Large intestine (tissue), 3 donors: ENCODE results near the gene TGM2. TPM values are rescaled to one million over a fixed set of nuclear protein-coding genes. Genes with fewer than 3 reads are reported as not detected.

Experiments used
- DNase-seq, 2 donors: peaks; one replicate each; pipeline versions ENCODE4 v3.0.0 to v3.0.0-alpha.2; 2013
- H3K27ac ChIP-seq: one replicate; pipeline ENCODE4 v1.5.1; 2013; ENCODE audit warnings: low read length
- H3K27me3 ChIP-seq: 2 replicates; pipeline ENCODE4 v1.6.1; 2013; ENCODE audit warnings: low read length; ENCODE audit not compliant: control insufficient read depth, insufficient read depth
- H3K36me3 ChIP-seq: 2 replicates; pipeline ENCODE4 v1.6.1; 2013; ENCODE audit warnings: low read length; ENCODE audit not compliant: control insufficient read depth, insufficient read depth
- H3K4me1 ChIP-seq: one replicate; pipeline ENCODE4 v1.6.1; 2013; ENCODE audit warnings: low read length; ENCODE audit not compliant: control insufficient read depth, insufficient read depth
- H3K4me3 ChIP-seq: one replicate; pipeline ENCODE4 v1.5.1; 2013; ENCODE audit warnings: low read length
- H3K9me3 ChIP-seq: one replicate; pipeline ENCODE4 v1.6.1; 2013; ENCODE audit warnings: mild to moderate bottlenecking, low read depth, low read length, moderate library complexity; ENCODE audit not compliant: control insufficient read depth
- WGBS: methylation state at CpG from one replicate; pipeline ENCODE4 v1.1.5; 2013; ENCODE audit warnings: low lambda C conversion rate; ENCODE audit not compliant: insufficient coverage; 5-methylcytosine and 5-hydroxymethylcytosine counted together
- polyA plus RNA-seq: library from polyadenylated mRNA; unstranded; fragments of 120-200 nt; gene quantifications from one replicate; pipeline ENCODE4 v1.2.1, GENCODE V29; 2013

TGM2 gene
- polyA plus RNA-seq, 1 donor = 334 TPM

DNA sequence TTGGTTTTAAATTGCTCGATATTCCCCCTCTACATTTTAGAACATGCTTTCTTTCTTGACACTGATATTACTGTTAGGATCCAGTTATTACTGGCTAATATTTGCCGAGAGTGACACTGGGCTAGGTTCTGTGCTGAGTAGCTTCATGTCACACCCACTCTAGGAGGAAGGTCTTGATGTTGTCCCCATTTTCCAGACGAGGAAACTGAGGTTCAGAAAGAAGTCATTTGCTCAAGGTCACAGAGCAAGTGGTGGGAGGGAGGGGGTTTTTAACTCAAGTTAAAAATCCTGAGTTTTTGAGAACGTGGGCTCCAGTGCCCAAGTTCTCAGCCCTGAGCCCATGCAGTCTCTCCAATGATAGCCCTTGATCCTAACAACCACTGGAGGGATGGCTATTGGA, 18.9 kb downstream of the TGM2 start:
- Histone ChIP-seq H3K4me3 (no peak overlapping the region), H3K27ac (peak overlapping the region; percentile 95), H3K4me1 (peaks cover 82% of the 10 kb centered on the region), H3K36me3 (peaks cover 77% of the 10 kb centered on the region), H3K27me3 (no peaks in the 10 kb centered on the region), H3K9me3 (peaks cover 3% of the 10 kb centered on the region)
- WGBS = 89% methylated on average over 1 of the region's 4 CpGs
- DNase-seq = no peak

DNA sequence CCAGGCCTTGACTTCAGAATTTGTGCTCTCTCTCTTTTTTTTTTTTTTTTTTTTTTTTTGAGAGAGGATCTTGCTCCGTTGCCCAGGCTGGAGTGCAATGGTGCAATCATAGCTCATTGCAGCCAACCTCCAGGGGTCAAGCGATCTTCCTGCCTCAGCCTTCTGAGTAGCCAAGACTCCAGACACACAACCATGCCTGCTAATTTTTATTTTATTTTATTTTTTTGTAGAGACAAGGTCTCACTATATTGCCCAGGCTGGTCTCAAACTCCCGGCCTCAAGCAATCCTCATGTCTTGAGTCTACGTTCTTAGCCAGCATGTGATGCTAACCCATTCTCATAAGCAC, 19.4 kb downstream of the TGM2 start:
- Histone ChIP-seq H3K9me3 (peaks cover 3% of the 10 kb centered on the region), H3K4me1 (peaks cover 79% of the 10 kb centered on the region), H3K27ac (peak overlapping the region; percentile 95), H3K4me3 (no peak overlapping the region), H3K36me3 (peaks cover 77% of the 10 kb centered on the region), H3K27me3 (no peaks in the 10 kb centered on the region)
- no CpG with 5 or more reads among the region's 4 CpGs for WGBS
- no peak for DNase-seq

DNA sequence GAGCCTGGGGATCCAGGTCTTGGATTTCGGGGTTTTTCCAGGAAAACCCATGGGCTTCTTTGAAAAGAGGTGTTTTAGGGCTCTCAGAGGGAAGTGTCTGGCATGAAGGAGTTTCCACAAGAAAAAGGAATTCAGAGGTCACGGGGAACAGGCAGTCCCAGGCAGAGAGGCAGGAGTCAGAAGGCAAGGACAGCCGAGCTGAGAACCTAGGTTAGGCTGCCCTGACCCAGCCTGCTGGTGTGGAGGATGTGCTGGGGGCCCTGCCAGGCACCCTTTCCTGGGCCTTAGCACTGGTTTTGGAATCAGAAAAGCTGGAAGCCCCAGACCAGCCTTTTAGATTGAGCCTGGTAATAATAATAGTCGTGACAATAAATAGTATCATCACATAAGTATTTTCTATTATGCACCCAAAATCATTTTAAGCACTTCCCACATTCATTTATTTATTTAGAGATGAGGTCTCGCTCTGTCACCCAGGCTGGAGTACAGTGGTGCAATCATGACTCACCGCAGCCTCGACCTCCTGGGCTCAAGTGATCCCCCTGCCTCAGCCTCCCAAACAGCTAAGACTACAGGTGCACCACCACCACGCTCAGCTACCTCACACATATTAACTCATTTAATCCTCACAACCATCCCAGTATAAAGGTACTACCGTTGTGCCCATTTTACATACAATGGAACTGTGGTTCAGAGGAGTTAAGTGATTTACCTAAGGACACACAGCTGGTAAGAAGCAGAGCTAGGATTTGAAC, 19.9 kb downstream of the TGM2 start:
- no CpG with 5 or more reads among the region's 9 CpGs for WGBS

DNA sequence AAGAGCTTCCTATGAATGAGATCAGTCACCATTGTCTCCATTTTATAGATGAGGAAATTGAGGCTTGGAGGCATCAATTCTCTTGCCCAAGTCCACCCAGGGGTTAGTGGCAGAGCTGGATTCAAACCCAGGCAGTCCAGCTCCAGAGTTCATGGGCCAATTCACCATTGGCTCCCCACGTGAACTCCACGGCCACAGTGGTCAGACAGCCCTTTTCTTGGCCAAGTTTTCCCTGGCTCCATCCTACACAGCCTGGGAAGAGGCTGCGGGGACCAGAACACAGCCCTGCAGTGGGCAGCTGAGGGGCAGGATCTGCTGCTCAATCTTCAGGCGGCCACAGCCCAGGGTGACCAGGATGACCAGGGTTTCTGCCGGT, 20.5 kb downstream of the TGM2 start:
- H3K27me3 ChIP-seq = no peaks in the 10 kb centered on the region
- no peak for DNase-seq
- peaks cover 3% of the 10 kb centered on the region for H3K9me3 ChIP-seq
- H3K4me3 ChIP-seq = no peak overlapping the region
- H3K36me3 ChIP-seq = peaks cover 77% of the 10 kb centered on the region
- WGBS = no CpG with 5 or more reads among the region's 5 CpGs
- H3K4me1 ChIP-seq = peaks cover 75% of the 10 kb centered on the region
- peak overlapping the region; percentile 95 for H3K27ac ChIP-seq

More for the DNA sequence above, 19.9 kb downstream of the TGM2 start:
- Histone ChIP-seq H3K27me3 (no peaks in the 10 kb centered on the region), H3K4me3 (no peak overlapping the region), H3K27ac (peak overlapping the region; percentile 95), H3K4me1 (peaks cover 77% of the 10 kb centered on the region), H3K9me3 (peaks cover 3% of the 10 kb centered on the region), H3K36me3 (peaks cover 75% of the 10 kb centered on the region)
- DNase-seq = no peak

DNA sequence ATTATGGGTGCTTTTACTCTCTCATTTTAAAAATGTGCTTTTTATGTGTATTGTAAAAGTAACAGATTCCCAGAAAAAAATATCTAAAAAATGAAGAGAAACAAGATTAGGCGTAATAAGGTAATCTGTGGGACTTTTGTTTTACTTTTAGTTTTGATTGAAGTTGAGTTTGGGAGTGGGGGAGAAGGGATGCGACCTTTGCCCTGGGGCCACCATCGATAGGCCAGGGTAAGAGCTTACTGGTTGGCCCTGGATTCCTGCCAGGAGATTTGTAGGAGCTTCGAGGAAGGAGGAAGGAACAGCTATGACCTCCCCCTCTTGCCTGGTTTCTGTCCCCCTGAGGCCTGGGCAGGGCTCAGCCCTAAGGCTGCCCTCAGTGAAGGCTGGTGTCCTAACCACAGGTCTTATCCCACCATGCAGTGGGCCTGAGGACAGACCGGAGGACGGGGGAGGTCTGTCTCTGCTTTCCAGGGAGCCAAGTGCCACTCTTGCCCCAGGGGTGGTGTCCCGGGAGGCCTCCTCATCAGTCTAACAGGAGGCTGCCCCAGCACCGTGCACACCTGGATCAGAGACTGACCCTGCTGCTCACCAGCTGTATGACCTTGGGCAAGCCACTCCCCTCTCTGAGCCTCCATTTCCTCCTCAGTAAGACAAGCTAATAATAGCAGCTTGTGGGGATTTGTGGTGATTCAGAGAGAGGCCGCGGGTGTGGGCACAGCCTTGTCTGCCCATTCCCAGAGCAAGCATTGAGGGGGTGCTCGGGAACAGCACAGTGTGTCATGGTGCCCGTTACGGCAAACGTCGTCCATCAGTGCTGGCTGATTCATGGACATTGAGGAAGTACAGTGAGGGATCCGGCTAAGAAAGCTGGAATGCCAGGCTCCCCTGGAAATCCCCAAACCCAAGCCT, 21.2 kb downstream of the TGM2 start:
- H3K36me3 ChIP-seq = peaks cover 80% of the 10 kb centered on the region
- WGBS = no CpG with 5 or more reads among the region's 16 CpGs
- H3K27ac ChIP-seq = peak overlapping the region; percentile 95
- H3K4me1 ChIP-seq = peaks cover 72% of the 10 kb centered on the region
- H3K4me3 ChIP-seq = no peak overlapping the region
- peak; percentile 96 to 99 for DNase-seq
- H3K27me3 ChIP-seq = no peaks in the 10 kb centered on the region
- peaks cover 5% of the 10 kb centered on the region for H3K9me3 ChIP-seq

DNA sequence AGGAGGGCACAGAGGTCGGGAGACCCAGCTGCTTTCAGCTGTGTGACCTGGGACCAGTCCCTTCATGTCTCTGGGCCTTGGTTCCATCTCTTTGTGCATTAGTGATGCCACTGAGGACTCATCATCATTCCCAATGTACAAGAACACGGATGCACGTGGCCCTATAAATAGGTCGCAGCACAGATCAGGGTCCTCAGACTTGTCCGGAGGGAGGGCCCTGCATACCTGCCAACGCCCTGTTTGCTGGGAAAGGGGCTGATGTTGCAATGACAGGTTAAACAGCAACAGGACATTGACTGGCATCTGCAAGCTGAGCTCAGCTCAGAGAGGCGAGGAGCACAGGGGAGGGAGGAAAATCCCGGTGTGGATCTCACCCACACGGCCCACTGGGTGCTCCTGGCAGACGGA, 21.8 kb downstream of the TGM2 start:
- Histone ChIP-seq H3K4me3 (no peak overlapping the region), H3K27me3 (no peaks in the 10 kb centered on the region), H3K9me3 (peaks cover 5% of the 10 kb centered on the region), H3K27ac (peak overlapping the region; percentile 95), H3K4me1 (peaks cover 65% of the 10 kb centered on the region), H3K36me3 (peaks cover 80% of the 10 kb centered on the region)
- DNase-seq = peak; percentile 97 to 98
- no CpG with 5 or more reads among the region's 10 CpGs for WGBS

DNA sequence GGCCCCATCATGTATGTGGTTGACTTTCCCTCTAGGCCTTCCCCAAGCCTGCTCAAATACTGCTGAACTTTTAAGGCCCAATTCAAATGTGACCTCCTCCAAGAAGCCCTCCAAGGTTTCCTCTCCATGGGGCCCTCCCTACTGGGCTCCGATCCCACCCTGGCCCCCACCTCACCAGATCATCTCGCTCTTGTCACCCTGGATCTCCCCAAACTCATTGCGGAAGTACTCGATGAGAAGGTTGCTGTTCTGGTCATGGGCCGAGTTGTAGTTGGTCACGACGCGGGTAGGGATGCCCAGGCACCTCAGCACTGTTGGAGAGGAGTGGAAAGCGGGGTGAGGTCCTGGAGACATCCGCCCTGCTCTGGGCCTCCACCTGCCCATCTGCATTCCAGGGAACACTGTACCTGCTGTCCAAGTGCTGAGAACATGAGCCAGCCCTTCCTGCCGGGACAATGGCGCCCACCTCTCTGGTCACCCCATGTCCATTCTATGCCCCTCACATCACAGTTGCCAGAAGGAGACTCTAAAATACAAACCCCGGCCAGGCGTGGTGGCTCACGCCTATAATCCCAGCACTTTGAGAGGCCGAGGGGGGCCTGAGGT, 23.1 kb downstream of the TGM2 start:
- Histone ChIP-seq H3K4me1 (peaks cover 53% of the 10 kb centered on the region), H3K4me3 (no peak overlapping the region), H3K27me3 (no peaks in the 10 kb centered on the region), H3K36me3 (peaks cover 80% of the 10 kb centered on the region), H3K27ac (peak overlapping the region; percentile 95), H3K9me3 (peaks cover 7% of the 10 kb centered on the region)
- no CpG with 5 or more reads among the region's 16 CpGs for WGBS
- no peak for DNase-seq

DNA sequence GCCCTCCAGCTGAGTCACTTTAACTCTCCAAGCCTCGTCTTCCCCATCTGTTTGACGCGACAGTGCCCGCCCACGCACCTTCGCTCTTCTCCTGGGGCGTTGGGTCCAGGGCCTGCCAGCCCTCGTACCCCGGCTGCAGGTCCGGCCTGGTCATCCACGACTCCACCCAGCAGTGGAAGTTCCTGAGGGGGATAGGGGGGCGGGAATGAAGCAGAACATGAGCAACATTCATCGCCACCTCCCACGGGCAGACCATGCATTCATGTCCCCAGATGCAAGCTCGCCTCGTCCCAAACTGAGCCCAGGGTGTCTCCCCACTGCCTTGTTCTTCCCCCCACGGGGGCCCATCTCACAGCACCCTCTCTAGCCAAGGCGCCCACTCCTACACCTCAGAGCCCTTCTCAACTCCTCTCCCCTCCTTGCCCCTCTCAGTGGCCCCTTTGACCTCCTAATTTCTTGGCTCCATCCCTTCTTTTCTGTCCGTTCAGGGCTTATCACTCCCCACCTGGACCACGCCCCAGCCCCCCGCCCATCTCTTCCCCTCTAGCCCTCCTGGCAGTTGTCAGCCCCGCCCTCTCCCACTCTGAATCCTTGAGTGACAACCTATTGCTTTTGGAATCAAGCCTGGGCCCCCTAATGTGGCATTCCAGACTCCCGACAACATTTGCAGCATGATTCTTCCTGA, 23.7 kb downstream of the TGM2 start:
- Histone ChIP-seq H3K27ac (peak overlapping the region; percentile 95), H3K27me3 (no peaks in the 10 kb centered on the region), H3K36me3 (peaks cover 80% of the 10 kb centered on the region), H3K9me3 (peaks cover 4% of the 10 kb centered on the region), H3K4me1 (peaks cover 49% of the 10 kb centered on the region), H3K4me3 (no peak overlapping the region)
- WGBS = no CpG with 5 or more reads among the region's 23 CpGs
- no peak for DNase-seq

DNA sequence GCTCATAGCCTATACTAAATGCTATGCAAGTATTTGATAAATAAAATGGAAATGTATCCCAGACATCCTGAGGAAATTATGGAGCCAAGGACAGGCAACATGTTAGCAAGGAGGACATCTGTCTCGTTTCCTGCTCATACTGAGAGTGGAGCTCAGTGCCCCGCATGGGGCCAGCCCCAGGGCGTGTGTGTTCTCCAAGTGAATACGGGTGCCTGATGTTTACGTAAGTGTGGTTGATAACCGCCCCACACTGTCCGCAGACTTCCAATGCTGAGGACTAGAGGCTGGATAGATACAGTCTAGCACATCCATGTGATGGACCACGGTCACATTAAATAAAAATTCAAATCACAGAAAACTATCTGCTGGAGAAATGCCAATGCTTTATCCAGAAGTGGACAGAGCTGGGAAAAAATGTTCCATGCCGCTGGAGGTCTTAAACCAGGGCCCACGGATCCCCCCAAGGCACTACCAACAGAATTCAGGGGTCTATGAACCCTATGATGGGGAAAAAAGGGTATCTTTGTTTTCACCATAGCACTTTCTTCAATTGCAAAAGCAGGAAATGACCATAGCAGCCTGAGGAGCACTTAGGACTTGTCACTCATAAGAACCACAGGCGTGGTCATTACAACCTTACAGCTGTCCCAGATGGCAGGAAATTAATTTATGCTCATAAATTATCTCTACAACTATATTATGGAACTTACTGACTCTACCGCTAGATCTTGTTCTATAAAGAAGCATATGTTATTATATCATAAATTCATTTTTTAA, 24.9 kb downstream of the TGM2 start:
- WGBS = 40% methylated on average over 1 of the region's 12 CpGs
- peak overlapping the region; percentile 34 for H3K27ac ChIP-seq

More for the DNA sequence above, 24.9 kb downstream of the TGM2 start:
- peaks cover 4% of the 10 kb centered on the region for H3K9me3 ChIP-seq
- no peaks in the 10 kb centered on the region for H3K27me3 ChIP-seq
- peak in 1 of 2 donors; percentile 59 for DNase-seq
- no peak overlapping the region for H3K4me3 ChIP-seq
- peaks cover 43% of the 10 kb centered on the region for H3K4me1 ChIP-seq
- H3K36me3 ChIP-seq = peaks cover 81% of the 10 kb centered on the region
